Measurements from ENCODE around the gene ANKRD55.

DNA sequence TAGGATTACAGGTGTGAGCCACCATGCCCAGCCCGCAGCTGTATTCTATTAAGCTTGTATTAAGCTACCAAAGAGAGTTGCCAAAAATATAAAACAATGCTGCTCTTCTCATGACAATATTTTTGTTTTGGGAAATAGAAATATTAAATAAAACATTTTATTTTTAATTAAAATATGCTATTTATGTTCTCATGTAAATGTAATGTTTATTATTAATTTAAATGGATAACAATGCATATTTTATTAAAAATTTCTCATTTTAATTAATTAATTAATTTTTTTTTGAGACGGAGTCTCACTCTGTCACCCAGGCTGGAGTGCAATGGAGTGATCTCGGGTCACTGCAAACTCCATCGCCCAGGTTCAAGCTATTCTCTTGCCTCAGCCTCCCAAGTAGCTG, 117.5 kb downstream of the ANKRD55 start:
- TF ChIP-seq, protein P1, sequence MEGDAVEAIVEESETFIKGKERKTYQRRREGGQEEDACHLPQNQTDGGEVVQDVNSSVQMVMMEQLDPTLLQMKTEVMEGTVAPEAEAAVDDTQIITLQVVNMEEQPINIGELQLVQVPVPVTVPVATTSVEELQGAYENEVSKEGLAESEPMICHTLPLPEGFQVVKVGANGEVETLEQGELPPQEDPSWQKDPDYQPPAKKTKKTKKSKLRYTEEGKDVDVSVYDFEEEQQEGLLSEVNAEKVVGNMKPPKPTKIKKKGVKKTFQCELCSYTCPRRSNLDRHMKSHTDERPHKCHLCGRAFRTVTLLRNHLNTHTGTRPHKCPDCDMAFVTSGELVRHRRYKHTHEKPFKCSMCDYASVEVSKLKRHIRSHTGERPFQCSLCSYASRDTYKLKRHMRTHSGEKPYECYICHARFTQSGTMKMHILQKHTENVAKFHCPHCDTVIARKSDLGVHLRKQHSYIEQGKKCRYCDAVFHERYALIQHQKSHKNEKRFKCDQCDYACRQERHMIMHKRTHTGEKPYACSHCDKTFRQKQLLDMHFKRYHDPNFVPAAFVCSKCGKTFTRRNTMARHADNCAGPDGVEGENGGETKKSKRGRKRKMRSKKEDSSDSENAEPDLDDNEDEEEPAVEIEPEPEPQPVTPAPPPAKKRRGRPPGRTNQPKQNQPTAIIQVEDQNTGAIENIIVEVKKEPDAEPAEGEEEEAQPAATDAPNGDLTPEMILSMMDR (IDR thresholded peaks at IDR 0.05 in 8 of 11, conservative IDR thresholded peaks at IDR 0.05 in 3 of 11) = no peak
- TF ChIP-seq POLR2AphosphoS5 (IDR thresholded peaks at IDR 0.05) (no peak), POLR2A (IDR thresholded peaks at IDR 0.05) (no peak)
